Adipocyte (in vitro differentiated cells): Measurements from ENCODE around the gene HS3ST5.
"Not testable (repeated sequence)": the region's sequence is repeated elsewhere in the genome, so short reads cannot be mapped to it uniquely, and the experiment has no call there.

Experiments used
- DNase-seq: peaks from one replicate; pipeline ENCODE4 v3.0.0-alpha.2; 2015; ENCODE audit warnings: low read depth
- H3K27me3 ChIP-seq: replicated peaks from 2 replicates; pipeline ENCODE4 v1.7.0; 2013; ENCODE audit warnings: mild to moderate bottlenecking, low read length, moderate library complexity; ENCODE audit not compliant: control insufficient read depth, insufficient read depth
- H3K36me3 ChIP-seq: 2 replicates; pipeline ENCODE4 v1.7.0; 2013; ENCODE audit warnings: low read length, mild to moderate bottlenecking, moderate library complexity; ENCODE audit not compliant: control insufficient read depth, insufficient read depth, severe bottlenecking
- H3K4me1 ChIP-seq: 2 replicates; pipeline ENCODE4 v1.7.0; 2013; ENCODE audit warnings: mild to moderate bottlenecking, low read length, moderate library complexity; ENCODE audit not compliant: control insufficient read depth, insufficient read depth
- H3K4me3 ChIP-seq: 2 replicates; pipeline ENCODE4 v1.7.0; 2013; ENCODE audit warnings: mild to moderate bottlenecking, low read length, moderate library complexity
- H3K9ac ChIP-seq: 2 replicates; pipeline ENCODE4 v1.7.0; 2013; ENCODE audit warnings: mild to moderate bottlenecking, low read length, moderate library complexity
- H3K9me3 ChIP-seq: 2 replicates; pipeline ENCODE4 v1.7.0; 2013; ENCODE audit warnings: mild to moderate bottlenecking, low read length, moderate library complexity; ENCODE audit not compliant: control insufficient read depth

The HS3ST5 gene

DNA sequence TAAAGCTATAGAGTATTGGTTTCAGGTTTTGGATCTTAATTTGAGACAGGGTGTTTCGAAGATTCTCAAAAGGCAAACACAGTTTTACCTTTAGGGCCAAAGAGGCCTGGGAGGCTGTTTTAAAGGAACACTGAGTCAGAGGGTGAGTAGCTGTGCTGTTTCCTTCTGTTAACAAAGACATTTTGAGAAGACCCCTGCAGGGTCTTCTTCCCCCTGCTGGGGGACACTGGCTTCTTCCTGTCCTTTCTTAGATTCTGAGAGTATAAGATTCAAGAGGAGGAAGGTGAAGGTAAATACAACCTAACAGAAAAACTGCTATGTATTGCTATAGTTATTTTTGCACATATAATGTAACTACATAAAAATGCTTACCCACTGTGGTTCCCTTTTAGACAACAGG, 19.0 kb downstream of the HS3ST5 start:
- no peaks in the 10 kb centered on the region for H3K9me3 ChIP-seq
- no peaks in the 10 kb centered on the region for H3K4me1 ChIP-seq
- no peak overlapping the region for H3K9ac ChIP-seq
- no peak for DNase-seq
- H3K36me3 ChIP-seq = no peaks in the 10 kb centered on the region
- no peaks in the 10 kb centered on the region for H3K27me3 ChIP-seq
- H3K4me3 ChIP-seq = no peak overlapping the region

DNA sequence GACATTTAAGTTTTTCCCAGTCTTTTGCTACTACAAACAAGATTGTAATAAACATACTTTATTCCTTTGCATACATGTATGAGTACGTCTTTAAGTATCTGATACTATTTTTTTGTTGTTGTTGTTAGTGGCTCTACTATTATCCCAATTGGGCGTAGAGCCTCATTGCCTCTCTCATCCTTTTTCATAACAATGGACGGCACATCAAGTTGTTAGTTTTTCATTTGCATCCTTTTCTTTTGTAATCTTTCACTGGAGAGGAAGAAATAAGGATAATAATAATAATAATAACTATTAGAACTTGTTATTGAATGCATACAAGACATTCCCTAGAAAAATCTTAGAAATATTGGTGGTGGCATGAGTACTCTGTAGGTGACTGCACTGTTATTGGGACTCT, 23.1 kb downstream of the HS3ST5 start:
- no peaks in the 10 kb centered on the region for H3K27me3 ChIP-seq
- no peak for DNase-seq
- H3K4me1 ChIP-seq = no peaks in the 10 kb centered on the region
- H3K36me3 ChIP-seq = no peaks in the 10 kb centered on the region
- no peaks in the 10 kb centered on the region for H3K9me3 ChIP-seq
- no peak overlapping the region for H3K9ac ChIP-seq
- H3K4me3 ChIP-seq = no peak overlapping the region

DNA sequence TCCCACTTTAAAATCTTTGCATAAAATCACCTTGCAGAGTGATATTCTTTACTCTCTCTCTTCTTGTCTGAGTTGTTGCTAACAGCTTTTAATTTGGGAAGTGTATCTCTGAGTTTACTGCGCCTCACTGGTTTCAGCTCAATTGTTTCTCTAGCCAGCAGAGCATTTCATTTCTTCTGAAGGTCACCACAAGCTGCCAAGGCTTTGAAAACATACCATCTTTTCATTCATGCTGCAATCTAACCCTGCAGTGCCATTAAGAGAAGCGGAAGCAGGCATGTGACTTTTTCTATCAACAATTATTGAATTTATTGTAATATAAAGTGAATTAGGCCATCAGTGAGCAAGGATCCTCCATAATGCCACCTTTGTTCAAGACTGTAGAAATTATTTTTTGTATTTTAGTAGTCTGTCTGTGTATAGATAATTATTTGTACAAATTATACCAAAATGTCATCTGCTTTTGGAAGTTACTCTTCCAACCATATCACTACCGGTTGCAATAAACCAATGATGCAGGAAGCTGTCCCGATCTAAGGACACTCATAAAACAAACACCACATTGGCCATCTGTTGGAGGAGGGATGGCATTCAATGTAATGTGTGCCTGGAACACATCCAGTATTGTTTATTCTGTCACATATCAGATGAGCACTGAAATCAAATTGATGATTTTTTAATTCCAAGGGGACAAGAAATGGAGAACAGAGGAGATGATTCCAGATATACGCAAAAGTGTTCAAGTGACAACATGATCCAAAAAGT, 26.8 kb downstream of the HS3ST5 start:
- DNase-seq = no peak

DNA sequence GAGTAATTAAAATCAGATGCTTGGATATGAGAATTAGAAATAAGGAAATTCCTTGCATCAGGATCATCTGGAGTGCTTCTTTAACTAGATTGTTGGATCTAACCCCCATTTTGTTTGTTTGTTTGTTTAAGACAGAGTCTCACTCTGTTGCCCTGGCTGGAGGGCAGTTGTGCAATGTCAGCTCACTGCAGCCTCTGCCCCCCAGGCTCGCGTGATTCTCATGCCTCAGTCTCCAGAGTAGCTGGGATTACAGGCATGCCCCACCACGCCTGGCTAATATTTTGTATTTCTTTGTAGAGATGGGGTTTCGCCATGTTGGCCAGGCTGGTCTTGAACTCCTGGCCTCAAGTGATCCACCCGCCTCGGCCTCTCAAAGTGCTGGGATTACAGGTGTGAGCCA, 29.0 kb downstream of the HS3ST5 start:
- not testable (repeated sequence) for H3K9me3 ChIP-seq, DNase-seq, H3K4me3 ChIP-seq, H3K36me3 ChIP-seq, H3K9ac ChIP-seq, H3K4me1 ChIP-seq, H3K27me3 ChIP-seq

More for the DNA sequence above, 26.8 kb downstream of the HS3ST5 start:
- Histone ChIP-seq H3K9ac (no peak overlapping the region), H3K4me3 (no peak overlapping the region), H3K36me3 (no peaks in the 10 kb centered on the region), H3K27me3 (no peaks in the 10 kb centered on the region), H3K9me3 (no peaks in the 10 kb centered on the region), H3K4me1 (no peaks in the 10 kb centered on the region)

DNA sequence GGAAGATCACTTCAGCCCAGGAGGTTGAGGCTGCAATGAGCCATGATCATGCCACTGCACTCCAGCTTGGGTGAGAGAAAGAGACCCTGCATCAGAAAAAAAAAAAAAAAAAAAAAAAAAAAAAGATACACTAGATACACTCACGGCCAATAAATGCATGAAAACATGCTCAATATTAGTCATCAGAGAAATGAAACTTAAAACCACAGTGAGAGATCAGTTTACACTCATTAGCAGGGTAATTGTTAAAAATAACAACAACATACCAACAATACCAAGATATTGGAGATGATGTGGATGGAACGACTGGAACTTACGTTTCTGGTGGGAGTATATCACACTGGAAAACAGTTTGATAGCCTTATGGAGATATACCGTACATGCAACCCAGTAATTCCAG, 29.9 kb downstream of the HS3ST5 start:
- no peaks in the 10 kb centered on the region for H3K4me1 ChIP-seq
- no peaks in the 10 kb centered on the region for H3K9me3 ChIP-seq
- H3K27me3 ChIP-seq = no peaks in the 10 kb centered on the region
- DNase-seq = peak; percentile 10
- H3K36me3 ChIP-seq = no peaks in the 10 kb centered on the region
- H3K9ac ChIP-seq = no peak overlapping the region
- H3K4me3 ChIP-seq = no peak overlapping the region

DNA sequence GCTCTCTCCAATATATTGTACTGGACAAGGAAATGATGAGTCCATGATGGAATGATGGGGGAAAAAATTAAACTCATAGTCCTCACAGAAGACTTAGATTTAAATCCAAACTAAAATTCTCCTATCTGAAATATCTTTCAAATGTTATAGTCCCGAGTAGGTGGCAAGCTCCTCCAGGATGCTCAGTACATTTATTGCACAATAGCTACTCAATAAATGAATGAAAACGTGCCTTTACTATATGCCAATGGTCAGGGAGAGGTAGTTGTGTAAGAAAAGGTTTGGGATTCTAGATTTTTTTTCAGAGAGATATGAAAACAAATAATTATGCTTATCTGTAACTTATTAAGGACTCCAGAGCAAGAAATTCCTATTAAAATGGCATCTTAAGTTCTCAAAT, 32.8 kb downstream of the HS3ST5 start:
- H3K27me3 ChIP-seq = no peaks in the 10 kb centered on the region
- H3K4me3 ChIP-seq = no peak overlapping the region
- H3K9ac ChIP-seq = no peak overlapping the region
- DNase-seq = no peak
- H3K9me3 ChIP-seq = no peaks in the 10 kb centered on the region
- no peaks in the 10 kb centered on the region for H3K36me3 ChIP-seq
- H3K4me1 ChIP-seq = no peaks in the 10 kb centered on the region

DNA sequence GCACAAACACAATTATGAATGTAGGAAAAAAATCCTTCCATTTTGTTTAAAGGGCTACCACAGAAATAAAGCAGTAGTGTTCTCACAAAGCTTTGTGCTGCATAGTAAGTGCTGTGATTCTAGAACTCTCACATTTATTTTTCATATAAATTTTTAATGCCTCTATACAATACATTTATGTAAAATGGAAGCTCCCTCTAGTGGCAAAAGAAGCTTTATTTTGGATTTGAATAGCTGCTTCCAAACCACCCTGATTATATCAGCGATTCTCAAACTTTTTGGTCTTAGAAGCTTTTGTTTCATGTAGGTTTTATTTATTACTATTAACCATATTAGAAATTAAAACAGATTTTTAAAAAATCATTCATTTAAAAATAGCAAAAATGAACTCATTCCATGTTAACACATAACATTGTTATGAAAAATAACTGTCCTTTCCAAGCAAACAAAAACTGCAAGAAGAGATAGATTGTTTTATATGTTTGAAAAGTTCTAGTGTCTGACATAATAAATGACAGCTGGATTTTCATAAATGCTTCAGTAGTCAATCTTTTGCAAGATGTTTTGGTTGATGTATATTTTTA, 38.4 kb downstream of the HS3ST5 start:
- peak; percentile 83 for DNase-seq
- H3K27me3 ChIP-seq = no peaks in the 10 kb centered on the region

DNA sequence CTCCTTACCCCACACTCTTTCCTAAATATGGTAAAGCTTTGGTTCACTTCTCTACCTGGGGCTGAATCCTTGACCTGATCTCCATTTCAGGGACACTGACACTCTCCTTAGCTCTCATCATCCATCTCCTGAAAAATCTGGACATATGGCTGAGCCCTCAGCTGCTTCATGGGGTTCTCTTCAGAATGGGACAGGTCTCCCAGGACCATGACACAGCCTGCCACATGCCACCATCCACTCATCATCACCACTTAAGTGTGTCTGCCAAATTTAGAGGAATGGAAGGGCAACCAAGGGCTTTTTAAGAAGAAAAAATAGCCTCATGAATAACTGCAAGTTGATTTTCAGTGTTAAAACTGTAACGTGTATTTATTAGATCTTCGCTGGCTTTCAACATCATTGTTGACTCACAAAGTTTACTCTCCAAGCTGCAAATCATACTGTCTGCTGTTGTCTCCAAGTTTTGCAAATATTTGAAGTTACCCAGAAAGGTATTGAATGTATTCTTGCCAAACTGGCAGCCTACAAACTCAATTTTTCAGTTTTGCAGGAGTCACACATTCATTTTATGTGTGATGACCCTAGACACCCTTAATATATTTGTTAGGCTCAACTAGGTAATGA, 41.1 kb downstream of the HS3ST5 start:
- Histone ChIP-seq H3K4me3 (no peak overlapping the region), H3K9ac (no peak overlapping the region), H3K9me3 (no peaks in the 10 kb centered on the region), H3K27me3 (no peaks in the 10 kb centered on the region), H3K36me3 (no peaks in the 10 kb centered on the region), H3K4me1 (no peaks in the 10 kb centered on the region)
- no peak for DNase-seq

More for the DNA sequence above, 38.4 kb downstream of the HS3ST5 start:
- no peaks in the 10 kb centered on the region for H3K36me3 ChIP-seq
- no peak overlapping the region for H3K4me3 ChIP-seq
- H3K9me3 ChIP-seq = no peaks in the 10 kb centered on the region
- H3K9ac ChIP-seq = no peak overlapping the region
- no peaks in the 10 kb centered on the region for H3K4me1 ChIP-seq

DNA sequence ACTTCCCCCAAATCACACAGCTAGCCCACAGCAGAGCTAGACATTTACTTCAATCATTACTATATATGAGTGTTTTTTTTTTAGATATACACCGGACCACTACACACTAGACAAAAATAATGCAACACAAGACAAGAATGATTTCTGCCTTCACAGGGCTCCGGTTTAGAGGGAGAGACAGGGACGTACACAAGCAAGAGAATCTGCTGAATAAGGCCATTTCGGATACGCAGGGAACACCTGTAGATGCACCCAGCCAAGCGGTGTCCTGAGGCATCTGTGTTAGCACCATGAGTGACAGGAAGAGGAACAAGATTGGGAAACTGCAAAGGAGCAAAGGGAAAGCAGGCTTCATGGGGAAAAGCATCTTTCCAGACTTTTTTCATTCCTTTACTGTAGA, 45.7 kb downstream of the HS3ST5 start:
- H3K4me3 ChIP-seq = no peak overlapping the region
- no peak for DNase-seq
- H3K36me3 ChIP-seq = no peaks in the 10 kb centered on the region
- no peaks in the 10 kb centered on the region for H3K27me3 ChIP-seq
- H3K9ac ChIP-seq = no peak overlapping the region
- H3K9me3 ChIP-seq = no peaks in the 10 kb centered on the region
- H3K4me1 ChIP-seq = peaks cover 9% of the 10 kb centered on the region

DNA sequence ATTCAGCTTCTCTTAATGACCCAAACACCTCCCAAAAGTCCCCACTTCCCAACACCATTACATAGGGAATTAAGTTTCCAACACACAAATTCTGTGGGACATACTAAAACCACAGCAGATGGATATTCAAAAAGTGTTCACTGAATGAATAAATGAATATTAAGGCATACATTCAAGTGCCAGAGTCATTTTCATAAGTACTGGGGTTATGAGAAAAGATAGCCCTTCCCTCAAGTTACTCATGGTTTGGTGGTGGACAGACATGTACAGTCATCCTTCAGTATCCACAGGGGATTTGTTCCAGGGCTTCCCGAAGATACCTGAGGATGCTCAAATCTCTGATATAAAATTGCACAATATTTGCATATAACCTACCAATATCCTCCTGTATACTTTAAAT, 50.4 kb downstream of the HS3ST5 start:
- Histone ChIP-seq H3K36me3 (no peaks in the 10 kb centered on the region), H3K9me3 (no peaks in the 10 kb centered on the region), H3K4me3 (no peak overlapping the region), H3K9ac (no peak overlapping the region), H3K4me1 (peaks cover 15% of the 10 kb centered on the region), H3K27me3 (no peaks in the 10 kb centered on the region)
- DNase-seq = no peak

DNA sequence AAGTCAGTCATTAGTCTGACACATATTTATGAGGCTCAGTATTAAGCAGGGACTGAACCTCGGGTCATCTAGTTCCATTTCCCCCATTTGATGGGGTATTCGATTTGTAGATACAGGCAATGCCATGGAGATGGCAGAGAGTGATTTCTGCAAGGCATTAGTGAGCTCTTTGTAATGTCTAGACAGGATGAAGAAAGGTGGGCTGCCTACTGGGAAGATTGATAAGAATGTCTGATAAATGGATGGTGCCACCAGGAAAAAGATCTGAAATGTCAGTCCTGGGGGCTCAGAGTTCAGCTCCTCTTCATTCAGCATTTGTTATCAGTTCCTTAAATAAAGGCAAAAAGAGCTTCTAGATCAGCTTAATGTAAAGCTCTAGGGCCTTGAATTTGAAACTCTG, 51.4 kb downstream of the HS3ST5 start:
- Histone ChIP-seq H3K9me3 (no peaks in the 10 kb centered on the region), H3K4me3 (no peak overlapping the region), H3K27me3 (no peaks in the 10 kb centered on the region), H3K9ac (no peak overlapping the region), H3K36me3 (no peaks in the 10 kb centered on the region), H3K4me1 (peaks cover 15% of the 10 kb centered on the region)
- no peak for DNase-seq
